Measurements from ENCODE around the gene FZD4.

- TF ChIP-seq MAX (IDR thresholded peaks at IDR 0.05), result no peak
- no peak for TF ChIP-seq CTCF (IDR thresholded peaks at IDR 0.05 in 2 of 3, conservative IDR thresholded peaks at IDR 0.05 in 1 of 3; ENCODE audit: borderline replicate concordance in 1 of 3, insufficient read depth in 1 of 3, low read depth in 2 of 3, low read length in 2 of 3)
- no peak for TF ChIP-seq POLR2A (IDR thresholded peaks at IDR 0.05; ENCODE audit: borderline replicate concordance, extremely low read depth, insufficient read depth, insufficient read length)
- no peak for TF ChIP-seq ZNF274 (IDR thresholded peaks at IDR 0.05; ENCODE audit: low read depth, low read length)
- no peak for TF ChIP-seq POLR2AphosphoS5 (IDR thresholded peaks at IDR 0.05; ENCODE audit: low read depth, low read length)
- TF ChIP-seq JUND (IDR thresholded peaks at IDR 0.05), result no peak
- no peak for TF ChIP-seq EZH2 (IDR thresholded peaks at IDR 0.05)
- TF ChIP-seq ELF1 (IDR thresholded peaks at IDR 0.05; ENCODE audit: borderline replicate concordance, low read depth), result no peak
- no peak for TF ChIP-seq FOSL1 (IDR thresholded peaks at IDR 0.05; ENCODE audit: low read depth)
- TF ChIP-seq EZH2phosphoT487 (IDR thresholded peaks at IDR 0.05; ENCODE audit: borderline replicate concordance), result no peak
Observed at GRCh38 chr11:86983021-86983488, 27.9 kb upstream of the FZD4 start.
